ENCODE measurements around the gene TTC5.
"Not testable (repeated sequence)": the region's sequence is repeated elsewhere in the genome, so short reads cannot be mapped to it uniquely, and the experiment has no call there.

The TTC5 gene

DNA sequence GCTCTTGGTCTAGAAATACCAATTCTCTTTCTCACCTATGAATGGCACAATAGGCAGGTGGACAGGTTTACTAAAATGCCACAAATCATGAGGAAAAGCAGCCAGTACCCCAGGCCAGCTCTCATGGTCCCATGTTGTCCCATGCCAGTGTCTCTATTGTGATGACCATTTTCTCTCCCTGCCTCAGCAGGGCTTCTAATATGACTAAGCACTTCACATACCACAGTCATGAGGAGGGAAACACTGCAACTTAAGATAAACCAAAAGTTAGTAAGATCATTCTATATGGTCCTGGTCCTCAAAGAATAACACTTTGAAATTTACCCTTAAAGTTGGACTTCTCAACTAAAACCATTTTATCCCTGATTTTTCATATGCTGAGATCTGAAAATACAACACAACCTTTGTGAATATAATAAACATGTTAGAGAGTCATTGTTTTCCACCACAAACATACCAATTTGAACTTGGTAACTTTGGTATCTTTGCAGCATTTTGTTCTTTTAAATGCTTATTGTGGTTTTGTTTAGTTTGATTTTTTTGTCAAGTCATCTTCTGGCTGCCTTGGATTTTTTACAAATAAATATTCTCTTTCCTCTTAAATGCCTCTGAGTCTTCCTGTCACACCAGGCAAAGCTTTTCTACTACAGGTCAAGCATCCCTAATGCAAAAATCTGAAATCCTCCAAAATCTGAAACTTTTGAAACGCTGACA, 3.6 kb downstream of the TTC5 start:
- DNase-seq = no peak

GRCh38 chr14:20295067-20295466, 10.7 kb downstream of the TTC5 start:
- DNase-seq = no peak

DNA sequence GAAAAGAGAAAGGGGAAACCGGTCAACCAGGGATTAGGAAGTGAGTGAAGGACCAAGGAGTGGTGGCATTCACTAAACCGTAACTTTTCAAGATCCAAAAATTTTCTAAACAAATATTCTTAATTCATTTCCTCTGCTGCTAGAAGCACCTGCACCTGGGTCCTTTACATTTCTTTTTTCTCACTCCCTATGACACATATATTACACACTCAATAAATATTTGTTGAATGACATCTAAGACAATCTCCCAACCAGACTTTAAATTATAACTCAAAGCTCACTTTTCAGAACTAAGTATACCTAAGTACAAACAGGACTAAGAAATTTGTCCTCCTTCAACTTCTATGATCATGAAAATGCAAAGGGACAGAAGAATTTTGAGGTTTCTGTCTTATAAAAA, 11.1 kb downstream of the TTC5 start:
- no peak for DNase-seq

DNA sequence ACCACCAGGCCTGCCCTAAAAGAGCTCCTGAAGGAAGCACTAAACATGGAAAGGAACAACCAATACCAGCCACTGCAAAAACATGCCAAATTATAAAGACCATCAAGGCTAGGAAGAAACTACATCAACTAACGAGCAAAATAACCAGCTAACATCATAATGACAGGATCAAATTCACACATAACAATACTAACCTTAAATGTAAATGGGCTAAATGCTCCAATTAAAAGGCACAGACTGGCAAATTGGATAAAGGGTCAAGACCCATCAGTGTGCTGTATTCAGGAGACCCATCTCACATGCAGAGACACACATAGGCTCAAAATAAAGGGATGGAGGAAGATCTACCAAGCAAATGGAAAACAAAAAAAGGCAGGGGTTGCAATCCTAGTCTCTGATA, 23.8 kb downstream of the TTC5 start:
- DNase-seq = not testable (repeated sequence)

DNA sequence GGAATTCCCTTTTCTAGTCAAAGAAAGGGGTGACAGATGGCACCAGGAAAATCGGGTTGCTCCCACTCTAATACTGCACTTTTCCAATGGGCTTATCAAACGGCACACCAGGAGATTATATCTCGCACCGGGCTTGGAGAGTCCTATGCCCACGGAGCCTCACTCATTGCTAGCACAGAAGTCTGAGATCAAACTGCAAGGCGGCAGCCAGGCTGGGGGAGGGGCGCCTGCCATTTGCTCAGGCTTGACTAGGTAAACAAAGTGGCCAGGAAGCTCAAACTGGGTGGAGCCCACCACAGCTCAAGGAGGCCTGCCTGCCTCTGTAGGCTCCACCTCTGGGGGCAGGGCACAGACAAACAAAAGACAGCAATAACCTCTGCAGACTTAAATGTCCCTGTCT, 25.5 kb downstream of the TTC5 start:
- not testable (repeated sequence) for DNase-seq

GRCh38 chr14:20278414-20278813, 27.3 kb downstream of the TTC5 start:
- no peak for DNase-seq

- DNase-seq = no peak
These were observed 28.3 kb downstream of the TTC5 start for GRCh38 chr14:20277409-20277808.

DNA sequence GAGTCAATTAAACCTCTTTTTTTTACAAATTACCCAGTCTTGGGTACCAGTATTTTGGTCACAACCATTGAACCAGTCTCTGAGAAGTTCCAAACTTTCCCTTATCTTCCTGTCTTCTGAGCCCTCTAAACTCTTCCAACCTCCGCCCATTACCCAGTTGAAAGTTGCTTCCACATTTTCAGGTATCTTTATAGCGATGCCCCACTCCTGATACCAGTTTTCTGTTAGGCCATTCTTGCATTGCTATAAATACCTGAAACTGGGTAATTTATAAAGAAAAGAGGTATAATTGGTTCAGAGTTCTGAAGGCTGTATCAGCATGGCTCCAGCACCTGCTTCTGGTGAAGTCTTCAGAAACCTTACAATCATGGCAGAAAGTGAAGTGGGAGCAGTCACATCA, 31.7 kb downstream of the TTC5 start:
- DNase-seq = no peak

- DNase-seq = not testable (repeated sequence)
These were observed 41.4 kb downstream of the TTC5 start for GRCh38 chr14:20264361-20264760.

- no peak for DNase-seq
These were observed 43.1 kb downstream of the TTC5 start for GRCh38 chr14:20262642-20263128.

GRCh38 chr14:20247646-20248246, 58.0 kb downstream of the TTC5 start:
- DNase-seq = peak; percentile 6
